GM19351 (cell line): Measurements from ENCODE around the gene CACNA1E.

Experiments used
- ATAC-seq: cut with Tn5 transposase; IDR thresholded peaks from one replicate; pipeline ENCODE4 v1.9.1; 2021; ENCODE audit warnings: mild to moderate bottlenecking, moderate library complexity; ENCODE audit not compliant: unreplicated experiment

CACNA1E gene

DNA sequence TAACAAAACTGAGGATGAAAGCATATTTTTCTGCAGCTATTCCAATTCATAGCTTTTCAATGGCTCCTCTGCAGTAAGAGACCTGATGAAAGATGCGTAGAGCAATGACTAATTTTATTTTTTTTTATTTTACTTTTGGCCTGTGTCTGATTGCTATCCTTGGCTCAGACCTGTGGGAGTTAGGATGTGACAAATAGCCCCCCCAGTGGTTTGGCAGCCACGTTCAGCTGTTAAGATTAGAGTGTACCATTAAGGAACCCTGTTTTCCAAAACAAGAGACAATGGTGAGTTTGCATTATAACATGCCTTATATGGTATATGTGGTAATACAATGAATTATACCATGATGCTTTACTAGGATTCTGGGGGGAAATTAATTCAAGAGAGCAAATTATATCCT lies 264.7 kb downstream of the CACNA1E start:
- ATAC-seq, result no peak

GRCh38 chr1:181754103-181754502 lies 270.8 kb downstream of the CACNA1E start:
- no peak for ATAC-seq

DNA sequence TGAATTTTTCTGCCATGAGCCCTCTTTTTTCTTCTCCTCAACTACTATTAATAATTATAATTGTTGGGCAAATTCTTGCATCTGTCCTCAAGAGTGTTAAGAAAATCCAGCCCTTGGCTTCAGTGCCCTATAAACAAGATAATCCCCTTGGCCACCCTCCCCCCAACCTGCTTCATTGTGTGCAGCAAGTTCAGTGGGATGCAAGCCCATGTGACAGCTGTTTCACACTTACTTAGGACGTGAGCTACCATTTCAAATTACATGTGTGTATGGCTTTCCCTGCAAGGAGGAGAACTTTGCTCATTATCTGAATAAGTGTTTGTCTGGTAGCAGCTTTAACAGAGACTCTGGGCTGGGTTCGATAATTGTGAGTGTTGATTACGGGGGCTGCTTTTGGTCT lies 276.2 kb downstream of the CACNA1E start:
- ATAC-seq, result no peak

DNA sequence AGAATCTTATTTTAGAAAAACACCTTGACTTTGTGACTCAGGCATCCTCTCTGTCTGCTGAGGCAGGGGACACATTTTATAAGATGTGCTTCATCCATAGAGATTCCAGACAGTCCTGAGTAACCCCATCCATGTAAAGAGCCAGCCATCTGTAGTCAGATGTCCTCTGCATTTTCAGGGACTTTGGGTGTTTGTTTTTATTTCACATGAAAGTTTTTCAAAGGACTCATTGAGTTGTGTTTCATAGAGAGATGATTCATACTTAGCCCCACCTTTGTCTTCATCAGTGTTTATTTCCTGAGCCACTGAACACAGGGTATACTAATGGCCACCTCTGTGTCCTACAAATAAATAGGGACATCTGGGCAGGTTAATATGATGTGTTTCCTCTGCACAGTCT lies 280.4 kb downstream of the CACNA1E start:
- ATAC-seq, result no peak

DNA sequence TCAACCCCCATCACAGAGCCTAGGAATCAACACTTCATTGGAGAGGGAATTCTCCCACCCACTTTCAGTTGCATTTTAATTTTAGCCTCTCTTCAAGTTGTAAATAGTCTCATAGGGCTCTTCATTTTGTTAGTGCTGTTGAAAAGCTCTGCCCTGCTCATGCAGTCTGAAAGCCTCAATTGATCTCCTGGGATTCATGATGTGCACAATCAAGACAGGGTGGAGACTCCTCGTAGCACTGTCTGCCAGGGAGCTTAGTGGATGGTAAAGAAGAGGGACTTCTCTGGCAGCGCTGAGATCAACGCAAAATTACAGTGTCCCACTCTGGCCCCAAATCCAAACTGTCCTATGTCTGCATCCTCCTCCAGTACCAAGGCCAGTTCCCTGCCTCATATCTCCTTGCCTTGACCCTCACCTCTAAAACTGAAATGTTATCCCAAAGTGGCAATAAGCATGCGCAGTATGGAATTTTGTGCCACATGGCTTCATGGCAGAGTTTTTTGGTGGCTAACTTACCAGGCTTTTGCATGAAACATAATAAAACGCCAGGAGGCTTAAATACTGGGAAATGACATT lies 282.2 kb downstream of the CACNA1E start:
- no peak for ATAC-seq

GRCh38 chr1:181767001-181767708 lies 283.8 kb downstream of the CACNA1E start:
- ATAC-seq, result no peak

DNA sequence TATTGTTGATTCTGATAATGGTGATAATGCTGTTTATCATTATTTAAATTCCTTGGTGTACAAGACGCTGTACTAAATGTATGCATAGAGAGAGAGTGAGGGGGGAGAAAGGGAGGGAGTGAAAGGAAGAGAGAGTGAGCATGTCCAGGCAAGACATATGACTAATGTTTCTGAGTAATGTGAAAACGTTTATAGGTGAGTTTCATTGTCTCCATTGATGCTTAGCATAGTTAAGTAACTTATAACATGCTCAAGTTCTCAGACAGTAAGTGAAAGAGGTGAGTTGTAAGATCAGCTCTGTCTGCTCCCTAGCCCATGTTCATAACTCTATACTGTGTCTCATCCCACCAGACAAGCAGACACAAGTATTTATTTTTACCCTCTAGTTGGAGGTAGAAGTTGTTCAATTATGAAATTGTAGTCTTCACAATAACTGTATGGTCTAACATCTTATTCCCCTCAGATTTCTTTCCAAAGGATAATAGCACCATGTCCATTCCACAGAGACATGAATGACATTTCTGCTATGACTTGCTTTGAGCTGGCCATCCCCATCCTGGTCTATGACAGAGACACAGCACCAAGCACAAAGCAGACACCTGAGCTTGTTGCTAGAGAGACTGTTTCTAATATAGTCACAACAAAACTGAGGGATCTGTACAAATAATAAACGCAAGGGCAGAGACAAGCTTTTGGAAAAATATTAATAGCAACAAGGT lies 285.1 kb downstream of the CACNA1E start:
- peak; percentile 71 for ATAC-seq

GRCh38 chr1:181768930-181769280 lies 285.6 kb downstream of the CACNA1E start:
- ATAC-seq, result no peak

- no peak for ATAC-seq
Measured at GRCh38 chr1:181769846-181770245, 286.5 kb downstream of the CACNA1E start.

- no peak for ATAC-seq
Measured at GRCh38 chr1:181772714-181773113, 289.4 kb downstream of the CACNA1E start.

DNA sequence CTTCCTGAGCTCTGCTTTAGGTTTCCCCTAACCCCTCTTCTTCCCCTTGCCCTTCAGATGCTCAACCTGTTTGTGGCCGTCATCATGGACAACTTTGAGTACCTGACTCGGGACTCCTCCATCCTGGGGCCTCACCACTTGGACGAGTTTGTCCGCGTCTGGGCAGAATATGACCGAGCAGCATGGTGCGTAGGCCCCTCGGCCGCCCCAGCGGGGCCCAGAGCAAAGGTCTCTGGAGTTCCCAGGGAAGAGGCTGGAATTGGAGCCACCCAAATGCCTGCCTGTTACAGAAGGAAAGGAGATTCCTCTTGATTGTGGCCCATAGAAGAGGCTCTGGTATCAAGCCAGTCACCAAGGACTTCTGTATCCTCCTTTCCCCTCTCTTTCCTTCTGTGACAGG lies 292.7 kb downstream of the CACNA1E start:
- ATAC-seq, result no peak

DNA sequence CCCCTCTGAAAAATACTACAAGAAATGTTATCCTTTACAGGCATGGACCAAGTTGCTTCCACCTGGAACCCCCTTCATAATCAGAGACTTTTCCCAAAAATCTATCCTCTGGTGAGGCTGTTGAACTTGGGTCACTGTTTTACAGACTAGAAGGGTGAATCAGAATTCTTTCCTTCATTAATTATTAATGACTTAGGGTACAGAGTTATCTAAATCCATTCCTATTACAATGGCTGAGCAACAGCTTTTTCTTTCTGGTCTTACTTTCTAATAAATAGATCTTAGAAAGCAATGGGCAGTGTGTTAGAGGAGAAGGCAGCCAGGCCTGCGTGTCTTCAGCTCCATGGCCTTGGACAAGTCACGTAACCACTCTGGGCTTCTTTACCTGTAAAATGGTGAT lies 294.0 kb downstream of the CACNA1E start:
- ATAC-seq, result no peak

- no peak for ATAC-seq
Measured at GRCh38 chr1:181777812-181778211, 294.5 kb downstream of the CACNA1E start.

GRCh38 chr1:181778640-181779260 lies 295.4 kb downstream of the CACNA1E start:
- no peak for ATAC-seq

DNA sequence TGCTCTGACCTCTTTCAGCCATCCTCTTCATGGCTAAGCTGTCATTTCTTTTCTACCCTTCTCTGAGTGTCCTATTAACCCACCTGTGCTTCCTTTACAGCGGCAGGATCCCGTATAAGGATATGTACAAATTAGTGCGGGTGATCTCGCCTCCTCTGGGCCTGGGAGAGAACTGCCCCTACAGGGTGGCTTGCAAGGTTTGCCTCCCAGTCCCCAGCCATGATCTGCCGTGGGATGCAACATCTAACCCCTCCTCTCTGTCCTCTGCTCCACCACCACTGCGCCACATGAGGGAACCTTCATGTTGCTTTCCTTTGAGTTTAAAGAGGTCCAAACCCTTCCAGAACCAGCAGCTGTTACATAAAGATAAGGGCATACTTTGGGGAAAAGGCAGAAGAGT lies 296.0 kb downstream of the CACNA1E start:
- ATAC-seq, result no peak

GRCh38 chr1:181783208-181783607 lies 299.9 kb downstream of the CACNA1E start:
- no peak for ATAC-seq

- no peak for ATAC-seq
Measured at GRCh38 chr1:181784039-181784683, 300.8 kb downstream of the CACNA1E start.

DNA sequence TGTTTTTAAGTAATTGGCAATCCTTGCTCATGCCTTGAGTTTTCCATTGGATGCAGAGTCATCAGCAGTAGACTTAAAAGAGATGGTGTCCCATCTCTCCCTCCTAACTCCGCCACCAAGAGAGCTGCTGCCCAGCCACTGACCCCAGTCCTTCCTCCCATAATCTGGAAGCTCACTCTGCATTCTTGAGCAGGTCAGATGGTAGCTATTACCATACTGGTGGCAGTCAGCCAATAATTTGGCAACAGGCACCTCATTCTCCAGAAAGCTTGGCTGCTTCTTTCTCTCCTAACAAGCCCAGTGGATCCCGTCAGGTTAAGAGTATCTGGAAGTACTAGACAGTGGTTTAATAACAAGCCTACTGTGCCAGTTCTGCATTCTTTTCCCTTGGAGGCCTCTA lies 306.1 kb downstream of the CACNA1E start:
- no peak for ATAC-seq

DNA sequence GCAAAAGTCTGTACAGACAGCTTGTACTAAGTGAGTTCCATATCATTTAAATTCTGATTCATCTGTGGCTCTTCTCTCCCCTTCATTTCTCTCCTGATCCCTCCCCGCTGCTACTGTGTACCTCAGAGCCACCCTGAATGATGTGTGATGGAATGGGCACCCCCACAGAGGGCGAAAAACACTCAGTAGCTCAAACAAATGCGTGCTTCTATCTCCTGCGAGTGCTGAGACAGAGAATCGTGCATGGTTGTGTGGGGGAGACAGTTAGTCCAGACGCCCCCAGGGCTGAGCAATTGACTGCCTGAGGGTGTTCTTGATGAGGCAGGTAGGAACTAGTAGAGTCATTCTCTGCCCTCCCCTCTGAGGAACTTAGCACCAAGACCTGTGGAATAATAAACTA lies 308.4 kb downstream of the CACNA1E start:
- ATAC-seq, result no peak

DNA sequence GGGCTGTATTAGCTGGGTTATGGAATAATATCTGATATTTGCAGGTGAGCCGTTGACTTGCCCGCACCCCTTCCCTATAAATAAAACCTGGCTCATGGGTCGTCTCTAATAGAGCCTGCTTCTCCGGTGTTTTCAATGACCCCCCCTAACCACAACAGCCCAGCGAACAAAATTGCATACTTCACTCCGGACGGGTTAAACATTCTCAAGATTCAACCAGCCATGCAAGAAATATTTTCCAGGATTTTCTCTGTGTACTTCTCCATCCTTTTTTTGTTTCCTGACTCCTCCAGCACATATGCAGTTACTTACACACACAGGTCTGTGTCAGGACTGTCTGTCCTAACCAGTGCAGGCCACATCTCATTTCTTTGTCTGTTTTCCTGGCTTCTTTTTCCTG lies 310.5 kb downstream of the CACNA1E start:
- no peak for ATAC-seq

DNA sequence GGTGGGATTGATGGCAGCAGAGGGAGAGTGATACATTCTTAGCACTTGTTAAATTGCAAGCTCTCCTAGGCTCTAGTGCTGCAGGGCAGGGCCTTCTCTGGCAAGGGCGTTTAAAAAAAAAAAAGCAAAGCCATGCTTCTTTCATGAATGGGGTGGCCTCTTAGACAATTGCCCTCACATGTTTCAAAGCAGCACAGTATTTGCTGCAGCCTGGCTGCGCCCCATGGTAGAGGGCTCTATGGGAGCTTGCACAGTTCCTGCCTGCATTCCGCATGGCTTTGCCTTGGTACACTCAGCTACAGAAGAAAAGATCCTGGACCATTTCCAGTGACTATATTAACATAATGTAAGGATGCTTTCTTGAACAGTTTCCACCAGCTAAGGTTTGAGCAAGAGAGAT lies 311.0 kb downstream of the CACNA1E start:
- no peak for ATAC-seq
